ENCODE measurements around the gene VAV2.

DNA sequence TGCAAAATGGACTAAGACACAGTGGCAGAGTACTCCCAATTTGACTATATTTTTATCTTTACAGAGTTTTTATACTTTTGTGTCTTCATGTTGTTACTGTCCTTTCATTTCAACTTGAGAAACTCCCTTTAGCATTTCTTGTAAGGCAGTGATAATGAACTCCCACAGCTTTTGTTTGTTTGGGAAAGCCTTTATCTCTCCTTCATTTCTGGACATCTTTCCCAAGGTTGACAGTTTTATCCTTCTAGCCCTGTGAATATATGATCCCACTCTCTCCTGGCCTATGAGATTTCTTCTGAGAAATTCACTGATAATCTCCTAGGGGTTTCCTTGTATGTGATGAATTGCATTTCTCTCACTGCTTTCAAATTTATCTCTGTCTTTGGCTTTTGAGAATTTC lies 244.8 kb downstream of the VAV2 start:
- TF ChIP-seq CTCF (conservative IDR thresholded peaks at IDR 0.05; ENCODE audit: low read depth, low read length): no peak
- TF ChIP-seq ELK1 (IDR thresholded peaks at IDR 0.05; ENCODE audit: borderline replicate concordance, low read depth, low read length): no peak
- TF ChIP-seq CHD1 (IDR thresholded peaks at IDR 0.05; ENCODE audit: low read depth, low read length): no peak
- TF ChIP-seq POLR2A (IDR thresholded peaks at IDR 0.05; ENCODE audit: low read depth, low read length): no peak
